HG03457 (cell line): ENCODE results near the gene KCTD11.
A peak's percentile ranks its signal among the peaks of the same experiment; 100 is the strongest.

Source experiments
- ATAC-seq: cut with Tn5 transposase; IDR thresholded peaks from one replicate; pipeline ENCODE4 v1.9.1; 2021; ENCODE audit warnings: moderate number of reproducible peaks; ENCODE audit not compliant: unreplicated experiment

KCTD11 gene

DNA sequence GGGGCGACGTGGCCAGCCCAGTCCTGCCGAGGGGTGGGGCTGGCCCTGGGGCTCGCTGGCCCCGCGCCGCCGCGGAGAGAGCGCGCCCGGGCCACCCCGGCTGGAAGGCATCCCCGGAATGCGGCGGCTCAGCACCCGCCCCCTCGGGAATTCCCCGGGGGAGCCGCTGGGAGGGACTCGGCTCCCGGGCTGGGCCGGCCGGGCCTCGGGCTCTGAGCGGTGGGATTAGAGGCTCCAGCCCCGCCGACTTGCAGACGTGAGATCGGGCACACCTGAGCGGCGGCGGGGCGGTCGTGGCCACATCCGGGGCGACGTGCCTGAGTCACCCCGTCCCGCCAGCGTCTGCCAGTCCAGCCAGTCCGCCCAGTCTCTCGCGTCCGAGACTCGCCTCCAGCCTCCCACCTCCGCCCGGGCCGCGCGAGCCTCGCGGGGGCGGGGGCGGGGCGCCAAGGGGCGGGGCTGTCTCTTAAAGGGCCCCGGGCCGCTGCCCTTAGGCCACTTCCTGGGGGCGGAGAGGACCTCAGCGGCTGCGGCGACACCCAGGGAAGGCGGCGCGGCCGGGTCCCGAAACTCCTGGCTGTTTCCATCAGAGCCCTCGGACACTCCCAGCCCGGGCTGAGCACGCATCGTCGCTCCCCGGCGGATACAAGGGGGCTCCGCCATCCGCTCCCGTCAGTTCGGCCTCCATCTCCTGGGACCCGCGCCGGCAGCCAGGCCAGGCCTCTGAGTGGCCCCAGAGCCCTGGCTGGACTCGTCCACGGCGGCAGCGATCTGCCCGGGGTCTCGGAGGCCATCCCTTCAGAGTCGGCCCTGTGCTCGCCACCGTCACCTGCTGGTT lies at the start of gene KCTD11:
KCTD11 (plus strand) TSS at position 498 of the 838 bp plus-strand sequence.
- no peak for ATAC-seq

DNA sequence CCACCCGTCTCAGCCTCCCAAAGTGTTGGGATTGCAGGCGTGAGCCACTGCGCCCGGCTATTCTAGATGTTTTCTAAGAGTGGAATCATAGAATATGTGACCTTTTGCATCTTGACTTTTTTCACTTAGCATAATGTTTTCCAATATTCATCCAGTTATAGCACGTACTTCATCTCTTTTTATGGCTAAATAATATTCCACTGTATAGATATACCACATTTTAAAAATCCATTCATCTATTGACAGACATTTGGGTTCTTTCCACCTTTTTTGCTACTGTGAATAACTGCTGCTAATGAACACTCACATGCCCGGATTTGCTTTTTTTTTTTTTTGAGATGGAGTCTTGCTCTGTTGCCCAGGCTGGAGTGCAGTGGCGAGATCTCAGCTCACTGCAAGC lies 47.8 kb upstream of the KCTD11 start:
- no peak for ATAC-seq

DNA sequence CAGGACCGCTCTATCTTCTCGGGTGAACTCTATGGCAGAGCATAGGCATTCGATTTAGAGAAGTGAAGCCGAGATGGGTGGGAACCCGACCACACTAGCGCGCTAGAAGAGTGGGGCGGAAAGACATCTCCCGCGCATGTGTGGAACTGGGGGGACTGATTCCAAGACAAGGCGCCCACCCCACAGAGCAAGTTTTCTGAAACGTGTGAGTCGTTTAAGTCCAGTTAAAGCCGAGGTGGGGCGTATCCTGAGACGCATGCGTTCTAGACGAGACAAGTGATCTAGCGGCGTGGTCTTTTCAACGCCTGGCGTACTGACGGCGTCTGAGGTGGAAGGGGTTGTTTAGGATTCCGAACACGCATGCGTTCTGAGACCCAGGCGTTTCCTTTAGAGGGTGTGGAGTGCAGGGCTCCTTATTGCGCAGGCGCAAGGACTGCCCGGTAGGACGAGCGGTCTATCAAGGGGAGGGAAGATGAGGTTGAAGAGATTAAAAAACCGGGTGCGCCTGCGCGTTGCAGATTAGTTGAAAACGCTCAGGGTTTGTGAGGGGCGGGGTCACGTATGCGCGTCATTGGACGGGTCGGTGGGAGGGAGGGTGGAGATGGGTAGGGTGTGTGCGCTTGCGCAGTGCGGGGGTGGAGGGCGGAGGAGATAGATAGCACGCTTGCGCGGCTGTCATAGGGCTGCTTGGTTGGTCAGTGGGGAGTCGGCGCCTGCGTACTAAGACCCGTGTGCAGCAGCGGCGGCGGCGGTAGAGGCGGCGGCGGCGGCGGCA lies 44.9 kb upstream of the KCTD11 start, which contains the start of gene EIF5A:
EIF5A (plus strand) TSS at position 718 of the 775 bp plus-strand sequence. CDS start 2,008 bp downstream, outside the sequence.
- ATAC-seq: peak; percentile 44

DNA sequence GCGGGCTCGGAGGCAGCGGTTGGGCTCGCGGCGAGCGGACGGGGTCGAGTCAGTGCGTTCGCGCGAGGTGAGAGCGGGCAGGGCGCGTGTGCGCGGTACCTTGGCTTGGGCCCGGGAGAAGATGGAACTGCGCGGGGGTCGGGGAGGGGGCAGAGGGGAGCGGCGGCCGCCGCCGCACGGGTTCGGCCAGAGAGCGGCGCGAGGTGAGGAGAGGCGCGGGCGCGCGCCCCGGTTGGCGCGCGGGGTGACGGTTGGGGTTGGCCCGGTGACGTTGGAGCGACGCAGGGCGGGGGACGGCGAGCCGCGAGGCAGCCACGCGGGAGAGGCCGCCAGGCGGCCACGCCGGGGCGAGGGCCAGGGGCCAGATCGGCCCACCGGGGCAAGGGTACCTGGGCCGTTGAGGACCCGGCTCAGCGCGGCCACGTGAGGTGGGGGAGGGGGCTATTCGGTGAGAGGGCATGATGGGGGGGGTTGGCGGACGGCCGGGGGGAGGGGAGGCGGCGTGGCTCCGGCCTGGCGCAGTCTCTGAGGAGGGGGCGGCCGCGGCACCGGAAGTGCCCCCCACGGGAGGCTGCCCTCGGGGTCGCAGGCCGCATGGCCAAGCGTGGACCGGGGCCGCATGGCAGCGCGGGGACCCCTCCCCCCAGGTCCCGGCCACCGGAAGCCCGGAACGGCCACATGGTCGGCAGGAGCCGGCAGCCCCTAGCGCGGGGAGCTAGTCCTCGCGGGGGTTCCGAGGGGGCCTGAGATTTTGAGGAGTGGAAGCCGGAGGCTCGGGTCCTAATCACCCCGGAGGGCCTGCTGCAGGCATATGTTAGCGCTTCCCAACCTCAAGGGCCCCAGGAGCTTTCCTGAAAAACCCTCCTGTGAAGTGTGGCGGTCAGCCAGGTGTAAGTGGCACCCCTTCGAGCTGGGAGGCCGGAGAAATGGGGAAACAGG lies 44.0 kb upstream of the KCTD11 start:
- no peak for ATAC-seq

DNA sequence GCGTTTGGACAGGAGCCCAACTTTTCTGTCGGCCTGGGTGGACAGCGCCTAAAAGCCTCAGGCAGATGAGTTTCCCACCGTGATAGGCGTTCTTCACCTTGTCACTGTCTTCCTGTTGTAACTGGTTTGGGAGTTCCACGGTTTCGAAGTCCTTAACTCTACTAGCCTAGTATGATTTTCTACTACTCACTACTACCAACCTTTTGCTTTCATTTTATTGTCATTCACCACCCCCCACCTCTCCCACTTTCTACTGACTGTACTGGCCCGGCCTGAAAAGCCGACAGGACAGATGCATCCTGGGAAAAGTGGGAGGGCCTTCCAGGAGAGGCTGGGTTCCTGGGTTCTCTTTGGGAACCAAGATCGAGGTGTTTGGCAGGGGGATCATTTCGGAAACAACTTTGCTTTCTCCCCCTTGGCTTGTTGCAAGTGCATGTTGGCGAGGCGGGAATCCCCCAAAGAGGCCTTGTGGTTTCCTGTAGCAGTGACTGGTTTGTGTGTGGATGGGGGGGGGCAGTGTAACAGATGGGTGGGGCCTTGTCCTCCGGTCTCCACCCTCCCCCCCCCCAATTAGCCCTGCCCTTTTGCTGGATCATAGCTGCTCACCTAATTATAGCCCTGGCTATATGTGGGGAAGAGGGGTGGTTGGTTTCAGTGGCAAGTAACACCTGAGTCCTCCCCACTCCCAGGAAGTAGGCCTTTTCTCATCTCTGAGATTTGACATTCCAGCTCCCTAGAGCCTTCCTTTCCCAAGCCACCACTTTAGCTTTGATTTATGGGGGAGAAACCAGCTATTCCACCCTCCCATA lies 43.1 kb upstream of the KCTD11 start:
- no peak for ATAC-seq

DNA sequence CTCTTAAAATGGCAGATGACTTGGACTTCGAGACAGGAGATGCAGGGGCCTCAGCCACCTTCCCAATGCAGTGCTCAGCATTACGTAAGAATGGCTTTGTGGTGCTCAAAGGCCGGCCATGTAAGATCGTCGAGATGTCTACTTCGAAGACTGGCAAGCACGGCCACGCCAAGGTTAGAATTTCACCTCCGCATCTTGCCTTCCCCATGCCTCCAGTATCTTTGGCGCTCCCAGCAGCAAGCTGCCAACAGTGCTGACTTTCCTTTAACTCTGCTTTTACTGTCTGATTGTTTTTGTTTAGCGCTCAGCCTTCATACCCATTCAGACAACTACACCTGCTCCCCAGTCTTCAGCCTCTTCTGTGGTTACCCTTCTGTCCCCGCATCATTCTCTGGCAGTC lies 42.3 kb upstream of the KCTD11 start:
- ATAC-seq: no peak

DNA sequence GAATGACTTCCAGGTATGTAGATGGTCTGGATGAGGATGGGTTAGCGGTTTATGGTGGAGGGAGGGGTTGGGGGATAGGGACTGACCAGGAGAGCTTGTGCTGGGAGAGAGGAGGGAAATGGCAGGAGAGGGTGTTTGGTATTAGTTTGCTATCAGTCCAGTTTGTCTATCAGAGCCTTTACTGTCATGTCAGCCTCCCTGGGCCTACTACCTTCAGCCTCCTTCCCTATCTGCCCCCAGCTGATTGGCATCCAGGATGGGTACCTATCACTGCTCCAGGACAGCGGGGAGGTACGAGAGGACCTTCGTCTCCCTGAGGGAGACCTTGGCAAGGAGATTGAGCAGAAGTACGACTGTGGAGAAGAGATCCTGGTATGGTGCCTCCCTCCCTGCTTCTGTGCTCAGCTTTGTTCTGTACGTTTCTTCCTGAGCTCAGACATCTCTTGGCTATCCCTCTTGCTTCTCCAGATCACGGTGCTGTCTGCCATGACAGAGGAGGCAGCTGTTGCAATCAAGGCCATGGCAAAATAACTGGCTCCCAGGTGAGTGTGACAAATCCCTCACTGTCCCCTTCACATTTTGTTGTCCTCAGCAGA lies 40.8 kb upstream of the KCTD11 start:
- no peak for ATAC-seq

DNA sequence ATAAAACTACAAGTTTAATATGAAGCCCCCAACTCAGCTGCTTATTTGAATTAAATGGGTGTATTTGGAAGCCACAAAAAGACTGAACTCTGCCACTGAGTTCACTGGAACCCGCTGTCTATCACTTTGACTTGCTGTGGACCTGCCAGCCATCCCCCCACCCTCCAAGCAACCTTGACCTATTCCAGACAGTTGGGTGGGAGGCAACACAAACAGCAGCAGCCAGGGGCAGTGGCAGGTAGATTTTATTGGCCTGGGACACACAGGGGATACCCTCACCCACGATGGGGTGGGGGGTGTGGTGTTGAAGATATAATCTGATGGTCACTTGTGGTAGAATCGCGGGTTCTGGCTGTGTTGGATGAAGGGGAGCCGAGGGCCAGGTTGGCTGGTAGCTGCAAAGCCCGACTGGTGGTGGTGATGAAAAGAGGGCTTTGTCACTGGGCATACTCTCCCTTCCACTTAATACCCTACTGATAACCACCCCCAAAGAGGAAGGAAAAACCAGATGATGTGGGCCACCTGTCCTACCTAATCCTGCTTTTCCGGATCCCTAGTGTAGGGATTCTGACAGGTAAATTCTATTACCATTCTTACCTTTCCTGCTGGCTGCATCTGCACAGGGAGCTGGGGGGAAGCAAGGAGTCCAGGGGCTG lies 39.4 kb upstream of the KCTD11 start:
- no peak for ATAC-seq

DNA sequence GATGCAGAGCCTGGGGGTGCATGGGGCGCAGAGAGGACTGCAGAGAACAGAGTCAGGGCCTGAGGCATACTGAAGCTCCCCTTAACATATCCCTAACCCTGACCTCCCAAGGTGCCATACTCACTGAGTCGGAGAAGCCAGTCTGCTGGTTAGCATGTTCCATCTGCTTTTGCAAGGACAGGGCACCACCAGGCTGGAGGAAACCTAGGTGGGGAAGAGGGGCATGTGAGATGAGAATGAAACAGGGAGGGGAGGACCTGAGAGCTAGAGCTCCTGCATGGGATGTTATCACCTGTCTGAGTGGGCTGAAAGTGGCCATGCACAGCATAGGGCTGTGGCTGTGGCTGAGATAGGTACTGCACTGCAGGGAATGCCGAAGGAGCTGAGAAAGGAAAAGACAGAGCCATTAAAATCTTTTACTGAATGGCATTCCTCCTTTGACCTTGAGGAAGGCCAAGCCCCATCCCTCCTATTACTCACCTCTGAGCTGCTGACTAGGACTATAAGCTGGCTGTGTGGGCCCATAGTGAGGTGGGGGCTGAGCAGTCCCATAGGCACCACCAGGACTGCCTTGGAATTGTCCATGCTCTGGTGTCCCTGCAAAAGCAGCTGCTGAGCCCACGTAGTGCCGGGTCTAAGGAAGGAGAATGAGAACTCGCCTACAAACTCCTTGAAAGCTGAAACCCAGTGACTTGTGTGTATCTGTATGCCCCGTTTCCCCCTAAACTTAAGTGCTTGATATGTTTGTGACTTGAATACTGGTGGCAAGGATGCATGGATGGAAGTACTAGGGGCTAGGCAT lies 38.7 kb upstream of the KCTD11 start:
- no peak for ATAC-seq

DNA sequence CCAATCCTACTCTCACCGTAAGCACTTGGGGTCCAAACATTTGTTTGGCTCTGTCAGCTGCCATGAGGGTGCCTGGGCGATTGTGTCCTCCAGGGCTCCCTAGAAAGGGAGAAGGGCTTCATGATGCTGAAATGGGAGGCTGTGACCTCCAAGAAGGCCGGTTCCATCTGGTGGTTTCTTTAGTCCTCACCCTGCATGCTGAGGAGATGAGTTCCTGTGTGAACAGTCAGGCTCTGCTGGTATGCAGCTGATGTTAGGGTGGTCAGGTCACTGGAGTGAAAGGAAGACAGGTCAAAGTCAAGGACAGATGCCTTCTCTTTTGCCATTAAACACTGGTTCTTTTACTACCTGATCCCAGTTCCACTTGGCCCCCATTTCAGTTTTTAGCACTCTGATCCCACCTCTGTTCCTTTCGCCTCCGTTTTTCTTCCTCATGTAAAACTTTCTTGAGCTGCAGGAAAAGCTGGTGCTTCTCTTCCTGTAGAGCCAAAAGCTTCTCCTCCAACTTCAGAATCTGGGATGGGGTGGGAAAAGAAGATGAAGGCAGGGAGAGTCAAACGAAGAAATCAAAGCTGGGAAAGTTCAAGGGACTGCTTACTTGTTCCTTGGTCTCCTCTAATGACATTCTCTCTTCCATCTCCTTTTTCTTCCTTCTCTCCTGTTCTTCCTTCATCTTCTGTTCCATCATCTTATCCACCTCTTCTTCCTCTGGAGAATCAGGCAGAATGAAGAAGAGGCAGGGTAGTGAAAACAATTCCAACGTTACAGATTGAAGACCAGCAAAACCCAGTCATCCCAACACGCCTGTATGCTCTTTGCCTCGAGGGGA lies 37.9 kb upstream of the KCTD11 start:
- no peak for ATAC-seq

DNA sequence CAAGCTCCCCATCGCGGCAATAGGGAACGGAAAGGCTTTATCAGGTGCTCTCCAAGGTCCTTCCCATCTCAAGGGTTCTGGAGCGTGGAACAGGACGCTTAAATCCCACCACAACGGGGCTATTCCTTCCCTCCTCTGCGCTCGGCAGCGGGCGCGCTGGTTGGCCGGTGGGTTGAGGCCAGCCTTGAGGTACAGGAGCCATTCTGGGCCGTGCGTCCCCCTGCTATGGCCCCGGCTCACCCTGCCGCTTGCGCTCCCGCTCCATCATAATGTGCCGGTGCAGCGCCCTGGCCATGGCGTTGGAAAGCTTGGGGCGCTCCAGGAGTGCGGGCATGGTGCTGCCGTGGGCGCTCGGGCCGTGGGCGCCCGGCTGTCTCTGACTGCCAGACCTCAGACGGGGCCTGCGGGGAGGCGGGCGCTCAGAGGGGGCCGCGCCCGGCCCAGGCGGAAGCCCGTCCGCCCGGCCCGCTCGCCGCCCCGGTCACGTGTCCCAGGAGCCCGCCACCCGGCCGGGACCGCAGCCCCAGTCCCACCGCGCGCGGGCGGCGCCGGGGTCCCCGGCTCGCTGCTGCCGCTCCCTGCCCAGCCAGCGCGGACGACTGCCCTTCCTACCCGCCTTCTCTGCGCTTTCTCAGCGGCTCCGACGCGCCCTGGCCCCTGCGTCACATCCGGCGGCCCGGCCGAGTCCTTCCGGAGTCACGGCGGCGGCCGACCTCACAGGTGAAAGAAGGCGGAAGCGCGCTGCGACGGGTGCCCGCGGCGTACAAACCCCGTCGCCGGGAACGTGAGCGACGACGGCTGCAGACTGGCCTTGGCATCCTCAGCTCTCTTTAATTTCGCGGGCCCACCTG lies 37.0 kb upstream of the KCTD11 start, which contains the start of gene GPS2:
GPS2 (minus strand) TSS at position 642 of the 851 bp plus-strand sequence; CDS start at position 334, 308 bp downstream.
- peak; percentile 55 for ATAC-seq

DNA sequence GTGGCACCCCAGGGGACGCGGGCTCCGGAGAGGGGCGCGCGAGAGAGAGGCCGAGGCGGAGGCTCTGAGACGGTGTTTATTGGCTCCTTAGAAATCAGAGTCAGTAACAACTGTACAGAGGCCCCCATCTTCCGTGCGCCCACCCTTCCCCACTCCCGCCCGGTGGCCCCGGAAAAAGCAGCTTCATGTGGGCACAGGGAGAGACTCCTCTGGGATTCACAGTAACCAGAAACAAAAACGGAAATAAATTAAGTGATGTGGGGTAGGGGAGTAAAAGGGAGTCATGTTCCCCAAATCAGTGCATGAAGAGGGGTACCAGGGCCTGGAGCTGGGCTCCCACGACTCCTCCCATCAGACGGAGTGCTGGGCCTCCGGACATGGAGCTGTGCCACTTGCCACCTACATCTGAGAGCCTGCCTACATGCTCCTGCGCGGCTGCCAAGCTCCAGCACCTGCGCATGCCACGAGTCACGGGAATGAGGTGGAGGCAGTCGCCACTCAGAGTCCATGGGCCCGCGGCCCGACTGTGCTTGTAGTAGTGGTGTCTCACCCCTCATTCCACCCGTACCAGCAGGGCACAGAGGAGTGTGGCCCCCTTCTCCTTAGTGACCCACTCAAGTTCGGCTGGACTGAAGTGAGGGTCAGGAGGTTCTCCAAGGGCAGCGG lies 36.3 kb upstream of the KCTD11 start:
- ATAC-seq: no peak

DNA sequence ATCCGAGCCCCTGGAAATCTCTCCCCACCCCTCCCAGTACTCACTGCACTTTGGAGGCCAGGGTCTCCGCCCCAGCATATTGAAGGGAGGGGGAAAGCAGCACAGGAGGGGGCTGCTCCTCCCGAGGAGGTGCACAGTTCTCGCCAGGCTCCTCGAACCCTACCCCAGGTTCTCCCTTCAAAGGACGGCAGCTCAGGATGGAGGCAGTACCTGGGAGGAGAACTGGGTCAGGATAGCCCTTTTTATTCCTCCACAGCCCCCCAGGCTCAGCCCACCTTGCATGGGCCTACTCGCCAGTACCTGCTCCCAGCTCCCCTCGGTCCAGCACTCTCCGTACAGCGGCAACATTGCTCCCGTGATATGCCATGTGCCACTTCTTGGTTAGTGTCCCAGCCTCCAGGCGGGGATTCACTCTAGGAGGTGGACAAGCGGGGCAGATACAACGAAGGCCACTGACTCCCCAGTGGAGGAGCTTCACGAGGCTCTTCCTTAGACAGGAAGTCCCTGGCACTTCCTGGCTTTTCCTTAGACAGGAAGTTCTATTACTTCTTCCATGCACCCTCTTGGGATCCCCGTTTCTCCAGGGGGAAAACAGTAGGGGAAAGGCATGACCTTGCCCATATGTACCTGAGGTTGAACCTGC lies 34.7 kb upstream of the KCTD11 start:
- no peak for ATAC-seq

DNA sequence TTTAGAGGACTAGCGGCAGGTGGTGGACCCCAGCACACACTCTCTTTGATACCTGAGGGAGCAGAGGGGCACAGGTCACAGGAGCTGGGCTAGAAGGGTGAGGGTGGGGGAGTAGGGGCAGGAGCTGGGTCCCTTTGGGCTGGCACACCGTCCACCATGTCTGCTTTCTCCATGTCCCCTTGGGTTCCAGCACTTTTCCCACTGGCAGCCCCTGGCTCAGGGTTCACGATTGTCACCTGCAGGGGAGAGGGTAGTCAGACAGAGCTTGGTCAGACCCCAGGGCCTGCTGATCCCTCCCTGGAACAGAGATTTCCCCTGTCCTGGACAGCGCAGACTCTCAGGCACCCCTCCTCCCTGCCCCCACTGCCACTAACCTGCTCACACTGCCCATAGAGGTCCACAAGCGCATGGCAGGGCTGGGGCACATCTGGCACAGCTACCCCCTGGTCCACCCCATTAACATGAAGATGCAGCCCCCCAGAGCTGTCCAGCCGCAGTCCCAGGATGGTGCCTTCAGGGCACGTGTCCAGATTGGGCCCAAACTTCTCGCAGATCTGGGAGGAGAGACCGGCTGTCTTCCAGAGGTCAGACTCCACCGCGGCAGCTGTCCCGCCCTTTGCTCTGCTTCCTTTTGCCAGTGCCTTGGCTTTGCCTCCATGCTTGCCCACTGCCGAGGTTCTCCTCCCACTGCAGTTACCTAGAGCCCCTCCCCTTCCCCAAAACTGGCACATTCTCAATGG lies 33.7 kb upstream of the KCTD11 start:
- no peak for ATAC-seq

DNA sequence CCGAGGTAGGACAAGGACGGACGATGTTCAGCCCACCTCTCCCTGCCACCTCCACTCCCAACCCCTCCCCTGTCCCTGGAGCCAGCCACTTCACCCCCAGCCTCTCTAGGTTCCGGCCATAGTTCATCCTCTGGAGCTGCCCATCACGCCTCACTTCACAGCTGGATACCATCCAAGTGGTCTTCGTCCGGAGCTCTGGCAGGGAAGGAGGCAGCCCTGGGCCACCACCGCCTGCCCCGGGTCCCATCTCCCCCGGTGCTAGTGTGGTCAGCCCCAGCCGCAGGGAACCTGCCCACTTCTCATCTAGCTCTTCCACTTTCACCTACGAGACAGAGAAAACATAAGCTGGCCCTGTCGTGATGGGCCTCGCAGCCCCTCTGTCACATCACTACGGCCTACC lies 30.5 kb upstream of the KCTD11 start:
- no peak for ATAC-seq
